ENCODE results near the gene CRABP2.

The CRABP2 gene

DNA sequence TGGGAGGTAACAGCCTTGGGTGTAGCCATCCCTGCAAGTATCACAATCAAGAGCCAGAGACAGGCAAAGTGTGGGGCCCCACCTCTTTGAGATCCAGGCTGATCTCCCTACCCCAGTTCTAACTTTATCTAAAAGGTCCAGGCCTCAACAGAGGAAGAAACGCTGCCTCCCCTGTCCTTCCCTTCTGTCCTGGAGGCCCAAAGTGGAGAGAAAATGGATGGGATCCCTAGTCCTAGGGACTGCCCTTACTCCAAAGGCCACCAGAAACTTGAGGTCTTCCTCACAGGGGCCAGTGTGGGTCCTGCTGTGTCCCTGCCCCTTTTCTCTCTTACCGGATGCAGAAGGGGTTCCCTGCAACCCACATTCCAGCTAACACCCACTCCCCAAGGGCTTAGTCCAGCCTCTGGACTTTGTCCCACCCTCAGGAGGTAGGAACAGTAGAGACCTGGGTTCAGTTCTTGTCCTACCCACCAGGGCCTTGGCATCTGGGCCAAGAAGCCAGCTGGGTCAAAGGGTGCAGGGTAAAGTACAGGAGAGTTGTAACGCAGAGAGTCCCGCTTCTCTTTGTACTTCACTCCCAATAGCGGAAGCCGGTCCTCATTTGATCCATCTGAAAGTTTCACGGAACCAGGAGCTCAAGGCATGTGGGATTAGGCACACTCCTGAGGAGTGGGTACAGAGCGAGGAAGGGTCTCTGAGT is 44.2 kb upstream of the CRABP2 start:
- TF ChIP-seq, protein P1, sequence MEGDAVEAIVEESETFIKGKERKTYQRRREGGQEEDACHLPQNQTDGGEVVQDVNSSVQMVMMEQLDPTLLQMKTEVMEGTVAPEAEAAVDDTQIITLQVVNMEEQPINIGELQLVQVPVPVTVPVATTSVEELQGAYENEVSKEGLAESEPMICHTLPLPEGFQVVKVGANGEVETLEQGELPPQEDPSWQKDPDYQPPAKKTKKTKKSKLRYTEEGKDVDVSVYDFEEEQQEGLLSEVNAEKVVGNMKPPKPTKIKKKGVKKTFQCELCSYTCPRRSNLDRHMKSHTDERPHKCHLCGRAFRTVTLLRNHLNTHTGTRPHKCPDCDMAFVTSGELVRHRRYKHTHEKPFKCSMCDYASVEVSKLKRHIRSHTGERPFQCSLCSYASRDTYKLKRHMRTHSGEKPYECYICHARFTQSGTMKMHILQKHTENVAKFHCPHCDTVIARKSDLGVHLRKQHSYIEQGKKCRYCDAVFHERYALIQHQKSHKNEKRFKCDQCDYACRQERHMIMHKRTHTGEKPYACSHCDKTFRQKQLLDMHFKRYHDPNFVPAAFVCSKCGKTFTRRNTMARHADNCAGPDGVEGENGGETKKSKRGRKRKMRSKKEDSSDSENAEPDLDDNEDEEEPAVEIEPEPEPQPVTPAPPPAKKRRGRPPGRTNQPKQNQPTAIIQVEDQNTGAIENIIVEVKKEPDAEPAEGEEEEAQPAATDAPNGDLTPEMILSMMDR (conservative IDR thresholded peaks at IDR 0.05), result no peak
- H3K27ac ChIP-seq, result peak overlapping the region; percentile 97

DNA sequence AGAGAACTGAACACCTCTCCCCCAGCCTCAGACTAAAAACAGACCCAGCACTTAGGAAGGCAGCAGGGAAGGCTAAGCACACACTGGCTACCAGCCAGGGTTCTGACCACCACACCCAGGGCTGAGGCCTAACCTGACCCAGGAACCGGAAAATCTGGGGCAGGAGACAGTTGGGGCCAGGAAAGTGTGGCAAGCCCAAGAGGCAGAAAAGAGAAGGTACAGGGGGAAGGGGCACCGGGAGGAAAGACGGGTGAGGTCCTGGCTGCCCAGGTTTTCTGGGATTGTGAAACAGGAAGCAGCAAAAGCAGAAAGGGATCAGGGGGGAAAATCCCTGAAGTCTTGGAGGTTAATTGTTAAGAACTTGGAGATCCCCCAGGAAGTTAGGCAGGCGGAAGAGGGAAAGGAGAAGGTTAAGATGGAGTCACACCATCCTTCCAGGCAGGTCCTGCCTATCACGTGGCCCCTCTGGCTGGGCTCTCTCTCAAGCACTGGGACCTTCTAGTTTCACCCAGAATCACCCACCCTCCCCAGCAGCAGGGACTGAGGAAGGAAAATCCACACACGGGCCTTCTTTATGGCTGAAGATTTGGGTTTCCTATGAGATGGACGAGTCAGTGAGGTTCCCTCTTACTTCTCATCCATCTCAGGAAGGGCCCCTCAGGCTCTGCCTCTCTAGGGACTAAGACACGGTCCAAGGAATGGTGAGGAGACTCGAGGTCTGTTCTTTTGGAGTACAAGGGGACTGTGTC is 43.5 kb upstream of the CRABP2 start:
- TF ChIP-seq, protein P1 (conservative IDR thresholded peaks at IDR 0.05), result no peak
- peak overlapping the region; percentile 97 for H3K27ac ChIP-seq

DNA sequence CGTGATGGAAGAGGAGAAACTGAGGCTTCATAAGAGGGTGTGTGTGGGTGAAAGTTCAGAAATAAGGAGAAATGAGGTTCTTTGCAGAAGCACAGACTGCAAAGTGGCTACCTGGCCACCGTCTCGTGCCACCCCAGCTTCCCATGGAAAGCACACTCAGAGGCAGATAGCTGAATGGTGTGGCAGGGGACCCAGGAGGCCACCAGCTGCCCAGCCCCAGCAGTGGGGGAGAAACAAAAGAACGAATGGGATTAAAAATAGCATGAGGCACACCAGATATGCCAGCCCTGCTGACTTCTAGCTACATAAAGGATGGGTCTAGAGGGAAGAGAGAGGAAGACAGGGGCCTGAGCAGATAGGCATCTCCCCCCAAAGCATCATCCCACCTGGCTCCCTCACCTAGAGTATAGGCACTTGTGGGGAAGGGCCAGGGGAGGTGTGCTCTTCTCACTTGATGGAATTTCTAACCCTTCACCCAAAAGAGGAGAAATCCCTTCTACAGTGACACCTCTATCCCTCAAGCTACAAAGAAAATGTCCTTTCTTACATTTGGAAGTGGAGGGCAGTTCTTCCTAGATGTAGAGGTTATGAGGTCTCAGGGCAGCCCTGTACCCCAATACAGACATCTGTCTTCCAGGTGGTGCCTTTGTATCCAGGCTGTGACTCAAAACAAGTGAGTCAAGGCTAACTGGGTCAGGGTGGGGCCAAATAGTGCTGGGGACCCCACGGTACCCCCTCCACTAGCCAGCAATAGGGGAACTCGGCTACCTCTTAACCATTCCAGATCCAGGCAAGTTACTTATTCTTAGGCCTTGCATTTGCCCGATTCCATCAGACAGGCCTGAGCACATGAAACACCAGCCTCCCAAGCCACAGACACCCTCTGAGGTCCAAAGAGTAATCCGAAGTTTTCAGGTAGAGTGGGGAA is 42.6 kb upstream of the CRABP2 start:
- TF ChIP-seq, protein P1 (conservative IDR thresholded peaks at IDR 0.05), result no peak
- peak overlapping the region; percentile 97 for H3K27ac ChIP-seq

DNA sequence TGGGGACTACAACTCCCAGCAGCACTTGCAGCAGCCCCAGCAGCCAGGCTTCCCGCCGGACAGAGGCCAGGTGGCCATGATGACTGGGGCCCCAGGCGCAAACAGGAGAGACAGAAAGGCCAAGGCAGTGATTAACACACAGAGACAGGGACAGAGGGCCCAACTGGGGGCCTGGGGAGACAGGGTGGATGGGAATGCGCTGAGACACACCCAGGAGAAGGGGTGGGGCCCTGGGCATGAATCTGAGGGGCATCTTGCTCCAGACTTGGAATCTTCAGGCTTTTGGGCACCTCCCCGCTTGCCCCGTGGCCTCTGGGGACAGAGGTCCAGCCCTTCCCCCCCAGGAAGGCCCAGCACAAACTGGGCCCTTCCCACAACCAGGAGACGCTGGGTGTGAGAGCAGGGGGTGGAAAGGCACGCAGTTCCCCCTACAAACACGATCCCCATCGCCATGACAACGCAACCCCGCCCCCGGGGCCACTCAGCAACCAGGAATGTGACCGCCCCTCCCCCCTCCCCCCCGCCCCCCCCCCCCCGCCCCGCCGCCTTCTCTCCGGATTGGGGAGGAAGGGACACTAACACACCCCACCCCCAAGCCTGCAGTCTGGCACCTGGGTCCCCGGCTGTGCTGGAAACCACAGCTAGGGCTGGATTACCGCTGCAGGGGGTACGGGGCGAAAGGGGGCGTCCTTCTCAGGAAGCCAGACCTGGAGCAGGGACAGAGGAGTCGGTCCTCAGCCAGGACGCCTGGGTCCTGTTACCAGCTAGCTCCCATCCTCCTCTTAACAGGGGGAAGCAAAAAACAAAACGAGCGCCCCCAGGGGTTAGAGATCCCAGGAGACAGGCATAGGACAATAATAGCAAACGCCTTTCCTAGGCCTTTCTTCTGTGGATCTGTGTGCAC is 41.6 kb upstream of the CRABP2 start:
- TF ChIP-seq, protein P1 (conservative IDR thresholded peaks at IDR 0.05), result no peak
- peak overlapping the region; percentile 97 for H3K27ac ChIP-seq

DNA sequence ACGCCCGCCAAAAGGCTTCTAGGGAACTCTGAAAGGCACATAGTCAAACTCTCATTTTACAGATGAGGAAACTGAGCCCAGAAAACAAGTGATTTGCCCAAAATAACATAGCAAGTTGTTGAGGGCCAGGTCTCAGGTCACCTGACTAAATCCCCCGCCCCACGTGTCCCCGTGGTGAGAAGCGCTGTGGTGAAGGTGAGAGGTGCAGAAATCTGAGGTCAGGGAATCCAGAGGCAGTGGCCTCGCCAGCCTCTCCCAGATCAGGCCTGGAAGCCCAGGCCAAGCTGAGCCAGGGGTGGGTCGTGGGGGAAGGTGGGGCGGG is 41.0 kb upstream of the CRABP2 start:
- peak overlapping the region; percentile 36; the same call in 1 of the 2 replicates for H3K27ac ChIP-seq
- TF ChIP-seq, protein P1 (conservative IDR thresholded peaks at IDR 0.05), result no peak

DNA sequence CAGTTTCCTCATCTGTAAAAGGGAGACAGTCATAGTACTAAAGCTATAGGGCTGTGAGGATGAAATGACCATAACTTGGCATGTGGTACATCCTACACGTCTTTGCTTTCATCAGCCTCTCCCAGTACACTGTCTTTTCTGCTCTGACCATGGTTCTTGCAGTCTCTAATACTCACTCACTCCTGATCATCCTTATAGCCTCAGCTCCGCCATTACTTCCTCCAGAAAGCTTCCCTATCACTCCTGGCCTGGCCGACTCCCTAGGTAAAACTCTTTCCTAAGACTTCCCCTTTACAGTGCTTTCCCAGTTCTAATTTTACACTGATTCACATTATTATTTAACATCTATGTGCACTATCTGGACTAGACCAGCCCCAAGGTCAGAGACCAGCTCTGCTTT is 40.5 kb upstream of the CRABP2 start:
- H3K27ac ChIP-seq, result 0 out of 2 replicates have a peak overlapping the region, but pooled peaks have one; percentile 36
- TF ChIP-seq, protein P1 (conservative IDR thresholded peaks at IDR 0.05), result no peak

Data from VCaP (cell line).